CD4-positive, alpha-beta T cell treated with Interleukin-15 for 4 hours (primary cell): ENCODE measurements around the gene IFNB1.

Experiments used
- DNase-seq: peaks from one replicate; pipeline ENCODE4 v3.0.0-alpha.2; 2020; ENCODE audit warnings: low spot score

Gene IFNB1

GRCh38 chr9:21077781-21078180 lies at the start of gene IFNB1:
TSS of gene IFNB1 (minus strand) at chr9:21077942. CDS start at chr9:21077869, 73 bp downstream.
- no peak for DNase-seq

- no peak for DNase-seq
Measured at GRCh38 chr9:21121595-21122251, 44.0 kb upstream of the IFNB1 start.

GRCh38 chr9:21121079-21121478 lies 43.3 kb upstream of the IFNB1 start:
- no peak for DNase-seq

GRCh38 chr9:21119093-21119770 lies 41.5 kb upstream of the IFNB1 start:
- DNase-seq: no peak

- DNase-seq: no peak
Measured at GRCh38 chr9:21114311-21114710, 36.6 kb upstream of the IFNB1 start.

GRCh38 chr9:21110708-21111576 lies 33.2 kb upstream of the IFNB1 start:
- DNase-seq: peak; percentile 73

- no peak for DNase-seq
Measured at GRCh38 chr9:21104787-21105186, 27.0 kb upstream of the IFNB1 start.

- no peak for DNase-seq
Measured at GRCh38 chr9:21102305-21102704, 24.6 kb upstream of the IFNB1 start.

- no peak for DNase-seq
Measured at GRCh38 chr9:21097817-21098216, 20.1 kb upstream of the IFNB1 start.

GRCh38 chr9:21096901-21097255 lies 19.1 kb upstream of the IFNB1 start:
- DNase-seq: no peak

GRCh38 chr9:21096172-21096900 lies 18.6 kb upstream of the IFNB1 start:
- DNase-seq: peak; percentile 57

- DNase-seq: no peak
Measured at GRCh38 chr9:21095561-21095960, 17.8 kb upstream of the IFNB1 start.

- DNase-seq: no peak
Measured at GRCh38 chr9:21086538-21086937, 8.8 kb upstream of the IFNB1 start.

- DNase-seq: no peak
Measured at GRCh38 chr9:21085005-21085404, 7.3 kb upstream of the IFNB1 start.

GRCh38 chr9:21084242-21084850 lies 6.6 kb upstream of the IFNB1 start:
- no peak for DNase-seq

- no peak for DNase-seq
Measured at GRCh38 chr9:21082671-21083070, 4.9 kb upstream of the IFNB1 start.

- no peak for DNase-seq
Measured at GRCh38 chr9:21081999-21082398, 4.3 kb upstream of the IFNB1 start.

GRCh38 chr9:21081451-21081850 lies 3.7 kb upstream of the IFNB1 start:
- DNase-seq: no peak

- DNase-seq: no peak
Measured at GRCh38 chr9:21080793-21081192, 3.1 kb upstream of the IFNB1 start.

GRCh38 chr9:21078702-21079101 lies 960 bp upstream of the IFNB1 start:
- DNase-seq: no peak

- DNase-seq: no peak
Measured at GRCh38 chr9:21075484-21075883, 2.3 kb downstream of the IFNB1 start.

GRCh38 chr9:21070906-21071305 lies 6.8 kb downstream of the IFNB1 start:
- DNase-seq: no peak
